ENCODE results near the gene DERL2.

DERL2 gene

GRCh38 chr17:5485270-5486205 lies at the start of gene DERL2:
DERL2 (minus strand) TSS chr17:5486178; CDS start chr17:5486161, 17 bp downstream.
- peak within 1 kb of the TSS; percentile 95 for H3K4me3 Mint-ChIP-seq
- no peaks in the 10 kb centered on the region for H3K27me3 Mint-ChIP-seq
- DNase-seq: no peak
- H3K36me3 Mint-ChIP-seq (ENCODE audit: low read depth): peaks cover 94% of the 10 kb centered on the region
- H3K27ac Mint-ChIP-seq: peak within 1 kb of the TSS; percentile 99
- H3K4me1 Mint-ChIP-seq (ENCODE audit: low read depth): peaks cover 72% of the 10 kb centered on the region
- no peaks in the 10 kb centered on the region for H3K9me3 Mint-ChIP-seq

DNA sequence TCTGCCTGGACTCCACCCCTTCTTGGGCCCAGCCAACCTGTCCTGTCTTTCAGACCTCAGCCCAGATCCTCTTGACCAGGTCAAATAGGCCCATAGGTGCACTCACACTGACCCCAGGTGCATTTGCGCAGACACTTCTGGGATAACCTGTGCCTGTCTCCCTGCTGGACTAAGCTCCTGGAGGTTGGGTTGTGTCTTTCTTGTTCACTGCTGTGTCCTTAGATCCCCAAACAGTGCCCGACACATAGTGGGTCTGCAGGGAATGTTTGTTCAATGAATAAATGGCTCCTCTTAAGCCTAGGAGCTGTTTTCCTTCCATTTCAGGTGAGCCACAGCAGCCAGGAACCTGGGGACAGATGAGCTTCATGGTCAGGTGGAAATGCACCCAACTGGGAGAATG lies 49.5 kb upstream of the DERL2 start:
- H3K9me3 Mint-ChIP-seq: no peaks in the 10 kb centered on the region
- peaks cover 83% of the 10 kb centered on the region for H3K36me3 Mint-ChIP-seq (ENCODE audit: low read depth)
- no peaks in the 10 kb centered on the region for H3K27me3 Mint-ChIP-seq
- no peak overlapping the region for H3K27ac Mint-ChIP-seq
- no peak for DNase-seq
- H3K4me3 Mint-ChIP-seq: no peak overlapping the region
- no peaks in the 10 kb centered on the region for H3K4me1 Mint-ChIP-seq (ENCODE audit: low read depth)

- no peak for DNase-seq
- no peaks in the 10 kb centered on the region for H3K9me3 Mint-ChIP-seq
- H3K4me1 Mint-ChIP-seq (ENCODE audit: low read depth): no peaks in the 10 kb centered on the region
- H3K4me3 Mint-ChIP-seq: no peak overlapping the region
- peaks cover 83% of the 10 kb centered on the region for H3K36me3 Mint-ChIP-seq (ENCODE audit: low read depth)
- H3K27ac Mint-ChIP-seq: peak overlapping the region; percentile 23
- no peaks in the 10 kb centered on the region for H3K27me3 Mint-ChIP-seq
These were observed 47.7 kb upstream of the DERL2 start for GRCh38 chr17:5533486-5534315.

GRCh38 chr17:5532581-5532980 lies 46.6 kb upstream of the DERL2 start:
- no peak for DNase-seq
- Mint-ChIP-seq H3K27ac (peak overlapping the region; percentile 54), H3K4me1 (ENCODE audit: low read depth) (peaks cover 1% of the 10 kb centered on the region), H3K9me3 (no peaks in the 10 kb centered on the region), H3K4me3 (no peak overlapping the region), H3K36me3 (ENCODE audit: low read depth) (peaks cover 86% of the 10 kb centered on the region), H3K27me3 (no peaks in the 10 kb centered on the region)

DNA sequence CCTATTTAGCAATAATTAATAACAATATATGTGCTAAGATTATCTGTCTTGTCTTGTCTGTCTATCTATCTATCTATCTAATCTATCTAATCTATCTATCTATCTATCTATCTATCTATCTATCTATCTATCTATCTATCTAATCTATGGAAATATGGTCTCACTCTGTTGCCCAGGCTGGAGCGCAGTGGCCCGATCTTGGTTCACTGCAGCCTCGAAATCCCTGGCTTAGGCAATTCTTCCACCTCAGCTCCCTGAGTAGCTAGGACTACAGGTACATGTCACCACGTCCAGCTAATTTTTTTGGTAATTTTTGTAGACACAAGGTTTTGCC lies 45.1 kb upstream of the DERL2 start:
- Mint-ChIP-seq H3K9me3 (no peaks in the 10 kb centered on the region), H3K27me3 (no peaks in the 10 kb centered on the region), H3K27ac (no peak overlapping the region), H3K4me1 (ENCODE audit: low read depth) (peaks cover 17% of the 10 kb centered on the region), H3K4me3 (no peak overlapping the region), H3K36me3 (ENCODE audit: low read depth) (peaks cover 88% of the 10 kb centered on the region)
- DNase-seq: no peak

DNA sequence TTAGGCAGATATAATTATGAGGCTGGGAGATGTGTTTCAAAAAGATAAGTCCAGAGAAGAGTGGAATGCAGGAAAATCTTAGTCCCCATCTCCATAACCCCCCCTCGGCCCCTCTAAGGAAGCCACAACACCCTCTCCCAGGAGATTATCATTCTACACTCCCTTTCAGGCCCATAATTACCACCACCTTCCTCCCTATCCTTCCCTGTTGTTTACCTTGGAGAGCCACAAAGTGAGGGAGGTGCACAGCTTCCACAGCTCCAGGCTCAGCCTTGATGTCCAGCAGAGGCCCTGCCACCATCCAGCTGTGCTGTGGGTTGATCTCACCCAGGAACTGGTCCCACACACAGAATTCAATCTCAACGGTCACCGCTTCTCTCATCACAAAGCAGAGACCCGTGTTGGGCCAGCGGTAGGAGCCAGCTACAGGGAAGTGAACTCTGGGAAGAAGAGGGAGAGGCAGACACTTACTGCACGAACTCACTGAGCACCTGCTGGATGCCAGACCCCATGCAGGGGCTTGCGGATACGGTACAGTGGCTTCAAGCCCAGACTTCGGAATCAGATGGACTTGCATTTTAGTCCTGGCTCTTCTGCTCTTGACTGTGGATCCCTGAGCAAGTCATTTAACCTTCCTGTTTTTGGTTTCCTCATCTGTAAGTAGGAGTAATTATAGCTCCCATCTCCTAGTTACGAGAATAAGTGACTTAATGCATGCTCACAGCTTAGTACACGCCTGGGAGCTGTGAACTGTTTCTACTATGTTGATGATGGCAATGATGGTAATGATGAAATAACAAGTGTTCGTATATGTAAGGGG lies 44.5 kb upstream of the DERL2 start:
- H3K4me1 Mint-ChIP-seq (ENCODE audit: low read depth): peaks cover 18% of the 10 kb centered on the region
- no peak overlapping the region for H3K4me3 Mint-ChIP-seq
- no peak for DNase-seq
- no peaks in the 10 kb centered on the region for H3K9me3 Mint-ChIP-seq
- H3K27me3 Mint-ChIP-seq: no peaks in the 10 kb centered on the region
- peak overlapping the region; percentile 39 for H3K27ac Mint-ChIP-seq
- H3K36me3 Mint-ChIP-seq (ENCODE audit: low read depth): peaks cover 88% of the 10 kb centered on the region

GRCh38 chr17:5527601-5528250 lies 41.7 kb upstream of the DERL2 start:
- Mint-ChIP-seq H3K9me3 (no peaks in the 10 kb centered on the region), H3K36me3 (ENCODE audit: low read depth) (peaks cover 86% of the 10 kb centered on the region), H3K4me3 (no peak overlapping the region), H3K4me1 (ENCODE audit: low read depth) (peaks cover 18% of the 10 kb centered on the region), H3K27ac (peak overlapping the region; percentile 94), H3K27me3 (no peaks in the 10 kb centered on the region)
- DNase-seq: no peak

DNA sequence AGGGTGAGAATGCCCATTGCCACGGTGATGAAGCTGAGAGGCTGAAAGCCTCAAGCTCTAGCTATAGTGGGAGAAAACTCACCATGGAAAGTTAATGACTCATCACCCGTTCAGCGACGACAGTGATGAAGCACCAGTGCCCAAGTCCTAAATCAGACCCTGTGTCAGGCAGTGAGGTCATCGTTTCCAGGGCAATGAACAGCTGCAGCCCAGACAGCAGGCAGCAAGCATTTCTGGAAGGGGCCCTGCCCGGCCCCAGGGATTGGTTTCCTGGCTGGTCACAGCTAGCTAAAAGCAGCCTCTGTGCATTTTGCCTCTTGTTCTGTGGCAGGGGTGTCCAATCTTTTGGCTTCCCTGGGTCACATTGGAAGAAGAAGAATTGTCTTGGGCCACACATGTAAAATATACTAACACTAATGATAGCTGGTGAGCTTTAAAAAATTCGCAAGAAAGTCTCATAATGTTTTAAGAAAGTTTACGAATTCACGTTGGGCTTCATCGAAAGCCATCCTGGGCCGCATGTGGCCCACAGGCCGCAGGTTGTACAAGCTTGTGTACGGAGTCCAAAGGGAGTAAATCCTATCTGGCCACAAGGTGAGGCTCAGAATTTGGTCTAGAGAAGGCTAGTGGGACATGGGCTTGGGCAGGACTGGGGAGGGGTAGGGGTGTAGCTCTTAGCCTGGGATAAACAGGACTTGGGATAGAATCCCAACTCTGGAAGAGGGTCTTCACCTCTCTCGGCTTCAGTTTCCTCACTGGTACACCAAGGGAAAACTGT lies 41.0 kb upstream of the DERL2 start:
- Mint-ChIP-seq H3K27me3 (no peaks in the 10 kb centered on the region), H3K4me3 (peak overlapping the region; percentile 11), H3K27ac (peak overlapping the region; percentile 94), H3K9me3 (no peaks in the 10 kb centered on the region), H3K4me1 (ENCODE audit: low read depth) (peaks cover 18% of the 10 kb centered on the region), H3K36me3 (ENCODE audit: low read depth) (peaks cover 82% of the 10 kb centered on the region)
- peak; percentile 71 for DNase-seq

DNA sequence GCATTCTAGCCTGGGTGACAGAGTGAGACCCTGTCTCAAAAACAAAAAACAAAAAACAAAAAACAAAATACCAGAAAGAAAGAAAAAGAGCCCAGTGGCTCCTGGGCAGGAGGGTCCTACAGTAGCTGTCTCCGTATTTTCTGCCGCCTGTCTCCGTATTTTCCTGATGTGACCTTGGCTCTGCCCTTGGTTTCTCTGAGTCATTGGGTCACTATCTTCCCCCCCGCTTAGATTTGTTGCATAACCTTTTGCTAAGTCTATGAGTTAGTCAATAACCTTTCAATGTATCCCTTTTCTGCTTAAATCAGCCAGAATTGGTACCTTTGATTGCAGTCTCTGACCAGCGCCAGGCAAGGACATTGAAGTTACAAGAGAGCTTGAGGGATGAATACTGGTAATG lies 37.3 kb upstream of the DERL2 start:
- Mint-ChIP-seq H3K36me3 (ENCODE audit: low read depth) (peaks cover 66% of the 10 kb centered on the region), H3K27me3 (no peaks in the 10 kb centered on the region), H3K27ac (peak overlapping the region; percentile 78), H3K4me3 (no peak overlapping the region), H3K9me3 (no peaks in the 10 kb centered on the region), H3K4me1 (ENCODE audit: low read depth) (peaks cover 18% of the 10 kb centered on the region)
- no peak for DNase-seq

DNA sequence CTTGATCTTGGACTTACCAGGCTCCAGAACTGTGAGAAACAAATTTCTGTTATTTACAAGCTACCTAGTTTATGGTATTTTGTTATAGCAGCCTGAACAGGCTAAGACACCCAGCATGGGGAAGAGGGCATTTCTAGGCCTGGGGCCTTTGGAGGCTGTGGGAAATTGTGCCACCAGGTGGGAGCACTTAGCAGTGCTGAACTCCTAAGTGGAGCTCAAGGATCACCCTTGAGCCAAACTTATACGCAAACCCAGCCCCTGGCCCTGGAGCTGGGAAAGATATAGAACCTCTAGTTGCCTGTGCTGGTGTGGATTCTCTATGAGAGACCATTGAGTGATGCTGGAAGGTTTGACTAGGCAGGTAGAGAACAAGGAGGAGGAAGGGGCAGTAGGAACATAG lies 36.5 kb upstream of the DERL2 start:
- Mint-ChIP-seq H3K36me3 (ENCODE audit: low read depth) (peaks cover 66% of the 10 kb centered on the region), H3K4me1 (ENCODE audit: low read depth) (peaks cover 16% of the 10 kb centered on the region), H3K9me3 (no peaks in the 10 kb centered on the region), H3K27me3 (no peaks in the 10 kb centered on the region), H3K27ac (peak overlapping the region; percentile 78), H3K4me3 (no peak overlapping the region)
- DNase-seq: no peak

DNA sequence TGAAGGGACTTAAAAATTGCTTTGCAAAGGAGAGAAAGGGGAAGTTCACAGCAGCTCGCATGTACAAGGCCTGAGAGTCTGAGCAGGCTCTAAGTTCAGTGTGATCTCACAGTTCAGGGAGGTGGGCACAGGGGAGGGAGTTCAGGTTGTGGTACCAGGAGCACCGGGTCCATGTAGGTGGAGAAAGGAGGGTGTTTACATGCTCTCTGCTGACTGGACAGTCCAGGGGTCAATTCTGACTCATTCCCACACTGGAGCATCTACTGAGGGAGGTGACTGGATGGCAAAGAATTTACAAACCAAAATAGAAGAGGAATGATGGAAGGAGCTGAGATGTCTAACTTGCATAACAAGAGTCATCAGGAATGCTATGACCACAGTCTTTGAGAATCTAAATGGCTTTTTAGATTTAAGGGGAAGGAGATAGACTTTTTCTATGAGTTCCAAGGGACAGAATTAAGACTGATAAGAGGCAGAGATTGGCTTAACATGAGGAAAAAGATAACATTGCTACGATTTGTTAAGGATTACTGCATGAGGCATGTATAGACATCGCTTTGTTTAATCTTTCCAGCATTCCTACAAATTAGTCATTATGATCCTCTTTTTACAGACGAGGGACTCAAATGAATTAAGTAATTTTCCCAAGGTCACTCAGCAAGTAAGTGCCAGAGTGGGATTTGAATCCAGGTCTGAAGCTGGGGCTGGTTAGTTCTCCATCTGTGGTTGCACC lies 30.2 kb upstream of the DERL2 start:
- DNase-seq: no peak
- Mint-ChIP-seq H3K36me3 (ENCODE audit: low read depth) (peaks cover 68% of the 10 kb centered on the region), H3K4me3 (no peak overlapping the region), H3K9me3 (no peaks in the 10 kb centered on the region), H3K4me1 (ENCODE audit: low read depth) (peaks cover 33% of the 10 kb centered on the region), H3K27ac (peak overlapping the region; percentile 58), H3K27me3 (no peaks in the 10 kb centered on the region)

DNA sequence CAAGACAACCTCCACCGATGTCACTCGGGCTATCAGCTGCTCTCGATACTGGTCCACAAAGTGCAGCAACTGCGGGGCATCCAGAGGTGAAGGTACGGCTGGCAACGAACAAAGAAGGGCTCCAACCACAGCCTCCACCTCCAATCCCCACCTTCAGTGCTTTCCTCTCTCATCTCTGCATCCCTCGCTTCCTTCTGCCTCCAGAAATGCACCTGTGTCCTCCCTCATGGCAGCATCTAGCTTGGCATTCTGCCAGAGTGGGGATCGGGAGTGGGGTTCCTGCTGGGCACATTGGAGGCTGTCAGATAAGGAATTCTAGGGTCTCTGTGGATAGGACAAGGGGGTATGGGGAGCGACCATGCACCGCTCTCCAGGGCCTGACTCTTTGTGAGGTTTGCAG lies 29.0 kb upstream of the DERL2 start:
- Mint-ChIP-seq H3K4me1 (ENCODE audit: low read depth) (peaks cover 33% of the 10 kb centered on the region), H3K9me3 (no peaks in the 10 kb centered on the region), H3K27me3 (no peaks in the 10 kb centered on the region), H3K36me3 (ENCODE audit: low read depth) (peaks cover 59% of the 10 kb centered on the region), H3K27ac (peak overlapping the region; percentile 44), H3K4me3 (no peak overlapping the region)
- DNase-seq: no peak

GRCh38 chr17:5513628-5514027 lies 27.6 kb upstream of the DERL2 start:
- Mint-ChIP-seq H3K9me3 (no peaks in the 10 kb centered on the region), H3K36me3 (ENCODE audit: low read depth) (peaks cover 65% of the 10 kb centered on the region), H3K27me3 (no peaks in the 10 kb centered on the region), H3K27ac (peak overlapping the region; percentile 63), H3K4me3 (no peak overlapping the region), H3K4me1 (ENCODE audit: low read depth) (peaks cover 33% of the 10 kb centered on the region)
- DNase-seq: no peak

Measured in activated T-cell treated with anti-CD3 and anti-CD28 coated beads, Interleukin-2, amount 50 U/mL, for 24 hours (primary cell).